NCI-H774 (cell line): ENCODE data around the gene TDRKH.
"Not testable (repeated sequence)": the region's sequence is repeated elsewhere in the genome, so short reads cannot be mapped to it uniquely, and the experiment has no call there.

Experiments
- DNase-seq: peaks from one replicate; lab custom pipeline; 2025; lab: John Stamatoyannopoulos, UW

Gene TDRKH

GRCh38 chr1:151801846-151802245 lies 11.5 kb upstream of the TDRKH start:
- no peak for DNase-seq

GRCh38 chr1:151801310-151801820 lies 11.1 kb upstream of the TDRKH start:
- DNase-seq = no peak

- DNase-seq = no peak
Measured at GRCh38 chr1:151800830-151801229, 10.5 kb upstream of the TDRKH start.

GRCh38 chr1:151799179-151800022 lies 9.1 kb upstream of the TDRKH start:
- no peak for DNase-seq

GRCh38 chr1:151798571-151798970 lies 8.3 kb upstream of the TDRKH start:
- DNase-seq = no peak

GRCh38 chr1:151790940-151791651 lies 796 bp upstream of the TDRKH start:
- no peak for DNase-seq

- no peak for DNase-seq
Measured at GRCh38 chr1:151787689-151788088, 2.6 kb downstream of the TDRKH start.

- DNase-seq = no peak
Measured at GRCh38 chr1:151783796-151784195, 6.5 kb downstream of the TDRKH start.

GRCh38 chr1:151782741-151783140 lies 7.6 kb downstream of the TDRKH start:
- DNase-seq = no peak

- not testable (repeated sequence) for DNase-seq
Measured at GRCh38 chr1:151782026-151782425, 8.3 kb downstream of the TDRKH start.

- DNase-seq = not testable (repeated sequence)
Measured at GRCh38 chr1:151780736-151781135, 9.6 kb downstream of the TDRKH start.

- no peak for DNase-seq
Measured at GRCh38 chr1:151779852-151780251, 10.4 kb downstream of the TDRKH start.

- DNase-seq = no peak
Measured at GRCh38 chr1:151777317-151777716, 13.0 kb downstream of the TDRKH start.

- DNase-seq = no peak
Measured at GRCh38 chr1:151776665-151777062, 13.6 kb downstream of the TDRKH start.

GRCh38 chr1:151775894-151776664 lies 14.2 kb downstream of the TDRKH start:
- no peak for DNase-seq

GRCh38 chr1:151774256-151774922 lies 15.9 kb downstream of the TDRKH start:
- no peak for DNase-seq

GRCh38 chr1:151773702-151774101 lies 16.6 kb downstream of the TDRKH start:
- DNase-seq = no peak

- not testable (repeated sequence) for DNase-seq
Measured at GRCh38 chr1:151769270-151769669, 21.0 kb downstream of the TDRKH start.

GRCh38 chr1:151768351-151769066 lies 21.8 kb downstream of the TDRKH start:
- not testable (repeated sequence) for DNase-seq

GRCh38 chr1:151763990-151764389 lies 26.3 kb downstream of the TDRKH start:
- DNase-seq = no peak
